Testis (tissue), 2 donors: Measurements from ENCODE around the gene MS4A8.

Source experiments
- CTCF ChIP-seq, 3 experiments: fragments of 450-650 bp in 2 of 3; fragments of 200-600 bp in 1 of 3; sonication (generic) in 1 of 3; IDR thresholded peaks; one replicate each; pipeline ENCODE4 v1.5.1; 2016 to 2019; ENCODE audit warnings: antibody characterized with exemption in 3 of 3, mild to moderate bottlenecking in 2 of 3, moderate library complexity in 1 of 3
- POLR2A ChIP-seq: fragments of 450-650 bp; IDR thresholded peaks from one replicate; pipeline ENCODE4 v1.6.1; 2017; ENCODE audit warnings: antibody characterized with exemption, mild to moderate bottlenecking, moderate library complexity

- TF ChIP-seq CTCF (IDR thresholded peaks at IDR 0.05) (no peak), POLR2A (no peak)
Observed at GRCh38 chr11:60703374-60703773, 4.0 kb downstream of the MS4A8 start.
